ENCODE measurements around the gene MEGF6. TPM values are rescaled to one million over a fixed set of nuclear protein-coding genes. Genes with fewer than 3 reads are reported as not detected.

Gene MEGF6
- total RNA-seq, 1 experiment from 2014 or later = 21.3 TPM

DNA sequence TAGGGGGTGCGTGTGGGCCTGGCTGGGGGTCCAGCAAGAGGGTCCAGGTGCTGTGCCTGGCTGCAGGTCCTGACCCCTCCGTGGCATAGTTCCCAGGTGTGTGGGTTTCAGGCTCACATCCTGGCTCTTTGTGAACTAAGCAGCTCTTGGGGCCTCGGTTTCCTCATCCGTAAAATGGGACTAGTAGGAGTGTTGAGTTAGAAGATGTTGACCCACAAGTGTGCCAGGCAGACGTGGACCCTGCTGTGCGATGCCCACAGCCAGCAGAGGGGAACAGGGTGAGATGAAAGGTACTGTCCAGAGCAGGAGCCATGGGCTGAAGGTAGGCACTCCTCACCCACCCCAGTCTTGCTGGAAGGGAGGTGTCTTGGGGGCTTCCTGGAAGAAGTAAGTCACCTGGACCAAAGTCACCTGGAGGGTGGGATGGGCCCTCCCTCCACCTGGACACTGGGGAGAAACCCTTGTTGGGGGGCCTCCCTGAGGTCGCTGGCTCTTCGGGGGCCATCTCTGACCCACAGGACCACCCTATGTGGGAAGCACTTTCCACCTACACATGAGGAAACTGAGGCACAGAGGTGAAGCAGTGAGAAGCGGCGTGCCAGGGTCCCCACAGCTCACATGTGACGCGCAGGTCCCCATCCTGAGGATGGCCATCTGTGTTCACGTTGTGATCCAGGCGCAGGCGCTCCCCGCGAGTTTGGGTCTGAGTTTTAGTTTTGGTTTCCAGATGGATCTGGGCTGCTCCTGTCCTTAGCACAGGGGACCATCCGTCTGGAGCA is 155.4 kb downstream of the MEGF6 start:
- H3K27me3 ChIP-seq (ENCODE audit: insufficient read depth, low read length) = no peaks in the 10 kb centered on the region
- no peak overlapping the region for H3K9ac ChIP-seq (ENCODE audit: extremely low read depth, insufficient read length, low read length)
- no peak overlapping the region for H3K56ac ChIP-seq (ENCODE audit: insufficient read length, low read depth, low read length)
- H3K36me3 Mint-ChIP-seq (ENCODE audit: insufficient read depth in 1 of 3, low read depth in 3 of 3) = peaks cover 0 to 20% (median 16%) of the 10 kb centered on the region in 3 experiments; a peak in 4 of 7 replicates
- H4K20me1 ChIP-seq (ENCODE audit: control insufficient read depth, insufficient read depth, insufficient read length) = no peaks in the 10 kb centered on the region
- no peaks in the 10 kb centered on the region for H3K9me3 ChIP-seq (ENCODE audit: control insufficient read depth, low read depth, low read length)
- H4K8ac ChIP-seq (replicated peaks; ENCODE audit: insufficient read length, low read depth, low read length) = no peak overlapping the region
- no peak overlapping the region for H3K27ac ChIP-seq (ENCODE audit: insufficient read length, low read depth, low read length)
- H3K27ac Mint-ChIP-seq = peak overlapping the region in 2 of 3 experiments; percentile 91 to 95; a peak in 2 of 7 replicates
- no peak overlapping the region for H2BK20ac ChIP-seq (ENCODE audit: low read depth, low read length, poor library complexity, severe bottlenecking)
- no peak overlapping the region for H2BK5ac ChIP-seq (ENCODE audit: insufficient read length, low read length)
- H2BK15ac ChIP-seq (ENCODE audit: low read depth, low read length) = no peak overlapping the region
- no peak overlapping the region for H2BK120ac ChIP-seq (ENCODE audit: low read depth, low read length, poor library complexity, severe bottlenecking)
- H3K79me2 ChIP-seq (ENCODE audit: insufficient read depth, low read length) = no peaks in the 10 kb centered on the region; the same call in 1 of the 2 replicates
- H3K4ac ChIP-seq (ENCODE audit: low read depth, low read length) = no peak overlapping the region
- H3K79me1 ChIP-seq (ENCODE audit: insufficient read depth, low read depth, low read length, poor library complexity, severe bottlenecking) = peaks cover 7% of the 10 kb centered on the region
- peaks cover 3% of the 10 kb centered on the region for H3K23me2 ChIP-seq (ENCODE audit: insufficient read length, low read depth, low read length, poor library complexity, severe bottlenecking)
- peak overlapping the region; percentile 9; the same call in 1 of the 2 replicates for H3K14ac ChIP-seq (ENCODE audit: insufficient read depth, low read length)
- peaks cover 16 to 34% of the 10 kb centered on the region in 2 experiments for H3K4me1 Mint-ChIP-seq
- no peak overlapping the region for H2BK12ac ChIP-seq (ENCODE audit: insufficient read length, low read depth, low read length)
- TF ChIP-seq, protein P1, sequence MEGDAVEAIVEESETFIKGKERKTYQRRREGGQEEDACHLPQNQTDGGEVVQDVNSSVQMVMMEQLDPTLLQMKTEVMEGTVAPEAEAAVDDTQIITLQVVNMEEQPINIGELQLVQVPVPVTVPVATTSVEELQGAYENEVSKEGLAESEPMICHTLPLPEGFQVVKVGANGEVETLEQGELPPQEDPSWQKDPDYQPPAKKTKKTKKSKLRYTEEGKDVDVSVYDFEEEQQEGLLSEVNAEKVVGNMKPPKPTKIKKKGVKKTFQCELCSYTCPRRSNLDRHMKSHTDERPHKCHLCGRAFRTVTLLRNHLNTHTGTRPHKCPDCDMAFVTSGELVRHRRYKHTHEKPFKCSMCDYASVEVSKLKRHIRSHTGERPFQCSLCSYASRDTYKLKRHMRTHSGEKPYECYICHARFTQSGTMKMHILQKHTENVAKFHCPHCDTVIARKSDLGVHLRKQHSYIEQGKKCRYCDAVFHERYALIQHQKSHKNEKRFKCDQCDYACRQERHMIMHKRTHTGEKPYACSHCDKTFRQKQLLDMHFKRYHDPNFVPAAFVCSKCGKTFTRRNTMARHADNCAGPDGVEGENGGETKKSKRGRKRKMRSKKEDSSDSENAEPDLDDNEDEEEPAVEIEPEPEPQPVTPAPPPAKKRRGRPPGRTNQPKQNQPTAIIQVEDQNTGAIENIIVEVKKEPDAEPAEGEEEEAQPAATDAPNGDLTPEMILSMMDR (conservative IDR thresholded peaks at IDR 0.05) = no peak
- H3K23ac ChIP-seq (ENCODE audit: insufficient read length, low read depth, low read length) = no peak overlapping the region
- H3K18ac ChIP-seq (ENCODE audit: insufficient read length, low read depth, low read length) = no peak overlapping the region
- H3K9me3 Mint-ChIP-seq = no peaks in the 10 kb centered on the region; a peak in 1 of 5 replicates
- no peak overlapping the region for H4K91ac ChIP-seq (ENCODE audit: insufficient read length, low read depth, low read length)
- H4K5ac ChIP-seq (ENCODE audit: insufficient read length, low read depth, low read length) = no peak overlapping the region
- H2AFZ ChIP-seq (ENCODE audit: low read length) = no peak overlapping the region
- no peak for DNase-seq
- H3K4me1 ChIP-seq (ENCODE audit: insufficient read depth, low read length) = no peaks in the 10 kb centered on the region
- H3K4me2 ChIP-seq (ENCODE audit: insufficient read depth, insufficient read length, low read length) = peak overlapping the region; percentile 38
- H3K27me3 Mint-ChIP-seq (ENCODE audit: low read depth) = no peaks in the 10 kb centered on the region; the same call in 1 of the 2 replicates
- no peak overlapping the region for H2AK5ac ChIP-seq (ENCODE audit: insufficient read length, low read length)
- no peak overlapping the region for H3T11ph ChIP-seq (ENCODE audit: low read length)
- WGBS (ENCODE audit: extremely low coverage, insufficient read length, low lambda C conversion rate) = no CpG with 5 or more reads among the region's 18 CpGs
- H3K4me3 Mint-ChIP-seq = peak overlapping the region; percentile 81 to 84
